HepG2 (cell line): Measurements from ENCODE around the gene SEMA3E. TPM values are rescaled to one million over a fixed set of nuclear protein-coding genes. Genes with fewer than 3 reads are reported as not detected.

ENCODE experiments used
- ATAC-seq: fragments of 200-7000 bp; cut with Tn5 transposase; 3 replicates; pipeline ENCODE4 v1.9.1; 2020; ENCODE audit warnings: mild to moderate bottlenecking, moderate library complexity
- BruUV-seq: library from RNA; stranded (reverse); fragments of 400-500 nt; replicated peaks from 2 replicates; lab custom pipeline; 2021; lab: Mats Ljungman, UMichigan
- CTCF ChIA-PET: fragments of 300-600 bp; formaldehyde crosslinking; extraction: SDS; loops from one replicate; lab custom pipeline; 2021; ENCODE audit warnings: low total read pairs, inconsistent platforms, low intra/inter-chr PET ratio; lab: Yijun Ruan, JAX
- POLR2A ChIA-PET: fragments of 350-600 bp; sonication (Branson Sonifier 250); formaldehyde crosslinking; loops from one replicate; lab custom pipeline; 2020; ENCODE audit warnings: antibody characterized with exemption, inconsistent platforms; lab: Yijun Ruan, JAX
- DNase-seq: peaks from one replicate; pipeline ENCODE4 v3.0.0-alpha.2; 2015; ENCODE audit warnings: low spot score
- FAIRE-seq: peaks from 3 replicates; lab custom pipeline; 2011; peaks lifted over from hg19 to GRCh38; lab: Jason Lieb, UNC
- H2AFZ ChIP-seq: one replicate; pipeline ENCODE4 v1.6.1; 2011; ENCODE audit warnings: low read length, inconsistent platforms
- H3K27ac ChIP-seq: fragments of 300-600 bp; 3 replicates; pipeline ENCODE4 v1.8.0; 2011; ENCODE audit warnings: mixed run types, mild to moderate bottlenecking, mixed read lengths, low read length, inconsistent platforms; ENCODE audit not compliant: insufficient read depth; ENCODE audit errors: extremely low read length
- H3K27me3 ChIP-seq, 2 experiments: fragments of 200-600 bp in 1 of 2; 2 replicates in 1 of 2; 3 replicates in 1 of 2; pipeline versions ENCODE4 v1.6.0 to v1.8.0; 2011; ENCODE audit warnings: low read length in 2 of 2, mild to moderate bottlenecking in 2 of 2, moderate library complexity in 2 of 2, inconsistent platforms in 1 of 2; ENCODE audit not compliant: insufficient read depth in 2 of 2, control insufficient read depth in 1 of 2
- H3K36me3 ChIP-seq, 2 experiments: fragments of 200-600 bp in 1 of 2; replicated peaks in 1 of 2; 2 replicates in 1 of 2; 3 replicates in 1 of 2; pipeline versions ENCODE4 v1.5.1 to v1.8.0; 2011; ENCODE audit warnings: low read length in 2 of 2, inconsistent platforms in 1 of 2; ENCODE audit not compliant: insufficient read depth in 2 of 2, control insufficient read depth in 1 of 2
- H3K4me1 ChIP-seq: 2 replicates; pipeline ENCODE4 v1.5.1; 2012; ENCODE audit warnings: low read length, inconsistent platforms; ENCODE audit not compliant: insufficient read depth
- H3K4me2 ChIP-seq: 2 replicates; pipeline ENCODE4 v1.6.0; 2011; ENCODE audit warnings: low read depth, low read length, inconsistent platforms
- H3K4me3 ChIP-seq, 3 experiments: fragments of 200-600 bp in 1 of 3; sonication (generic), shearing (Covaris generic) in 1 of 3; replicated peaks in 1 of 3; 2 replicates each; pipeline ENCODE4 v1.5.1; 2011 to 2016; ENCODE audit warnings: low read length in 3 of 3, inconsistent platforms in 2 of 3, low read depth in 2 of 3, mild to moderate bottlenecking in 2 of 3, control low read depth in 1 of 3, mixed read lengths in 1 of 3; ENCODE audit not compliant: insufficient read depth in 1 of 3
- H3K79me2 ChIP-seq: one replicate; pipeline ENCODE4 v1.6.1; 2011; ENCODE audit warnings: low read length, inconsistent platforms; ENCODE audit not compliant: insufficient read depth
- H3K9ac ChIP-seq: 2 replicates; pipeline ENCODE4 v1.6.0; 2011; ENCODE audit warnings: mild to moderate bottlenecking, low read depth, low read length, inconsistent platforms; ENCODE audit not compliant: insufficient read depth
- H3K9me3 ChIP-seq: 2 replicates; pipeline ENCODE4 v1.5.1; 2012; ENCODE audit warnings: mild to moderate bottlenecking, low read length
- H4K20me1 ChIP-seq: 2 replicates; pipeline ENCODE4 v1.6.0; 2011; ENCODE audit warnings: inconsistent platforms, mild to moderate bottlenecking, low read length, moderate library complexity; ENCODE audit not compliant: insufficient read depth
- BCL6 ChIP-seq: IDR thresholded peaks from 2 replicates; pipeline ENCODE4 v1.6.1; 2016; ENCODE audit warnings: missing genetic modification reagents, missing compliant biosample characterization
- KDM5B ChIP-seq: sonication (generic); formaldehyde crosslinking; IDR thresholded peaks from 2 replicates; pipeline ENCODE4 v1.4.0; 2020; ENCODE audit warnings: missing genetic modification reagents, mild to moderate bottlenecking, borderline replicate concordance
- NONO ChIP-seq, 2 experiments: fragments of 450-650 bp in 1 of 2; sonication (generic) in 1 of 2; formaldehyde crosslinking in 1 of 2; IDR thresholded peaks in 1 of 2; conservative IDR thresholded peaks in 1 of 2; 2 replicates each; pipeline versions ENCODE4 v1.6.1 to v1.8.0; 2017 to 2022; ENCODE audit warnings: mild to moderate bottlenecking in 1 of 2, missing genetic modification reagents in 1 of 2, moderate library complexity in 1 of 2
- POLR2AphosphoS5 ChIP-seq: IDR thresholded peaks from 2 replicates; pipeline ENCODE4 v1.6.1; 2012; ENCODE audit warnings: low read depth, low read length
- RNF2 ChIP-seq: fragments of 450-650 bp; conservative IDR thresholded peaks from 2 replicates; pipeline ENCODE4 v1.6.1; 2016; ENCODE audit warnings: low read depth
- SP5 ChIP-seq: IDR thresholded peaks from 2 replicates; pipeline ENCODE4 v1.6.1; 2016; ENCODE audit warnings: low read depth, borderline replicate concordance
- TOPORS ChIP-seq: sonication (generic); formaldehyde crosslinking; IDR thresholded peaks from 2 replicates; pipeline ENCODE4 v1.8.0; 2023; ENCODE audit warnings: mild to moderate bottlenecking, missing genetic modification reagents
- ZFP41 ChIP-seq: sonication (generic); formaldehyde crosslinking; IDR thresholded peaks from 2 replicates; pipeline ENCODE4 v1.4.0; 2020; ENCODE audit warnings: mild to moderate bottlenecking, missing genetic modification reagents, borderline replicate concordance
- ZNF331 ChIP-seq: sonication (generic); formaldehyde crosslinking; IDR thresholded peaks from 2 replicates; pipeline ENCODE4 v1.4.0; 2020; ENCODE audit warnings: missing genetic modification reagents
- ZNF703 ChIP-seq: sonication (generic); formaldehyde crosslinking; IDR thresholded peaks from 2 replicates; pipeline ENCODE4 v1.5.1; 2020; ENCODE audit warnings: missing genetic modification reagents, mild to moderate bottlenecking, moderate library complexity, borderline replicate concordance
- WGBS: methylation state at CpG from one replicate; pipeline ENCODE4 v1.1.6; 2017; ENCODE audit warnings: low lambda C conversion rate; 5-methylcytosine and 5-hydroxymethylcytosine counted together
- in situ Hi-C: cut with HindIII; loops from 2 replicates; pipeline ENCODE4 v1.10.0; 2017; ENCODE audit warnings: low pct_unique_long_range_greater_than_20kb; ENCODE audit not compliant: extremely low pct_ligation_motif_present
- intact Hi-C: fragments of 100-400 bp; cut with micrococcal nuclease; formaldehyde crosslinking; loops from one replicate; pipeline ENCODE4 v1.10.0; 2022; ENCODE audit not compliant: unreplicated experiment
- polyA plus RNA-seq, 8 experiments: library from polyadenylated mRNA; depleted of rRNA in 3 of 8; stranded (reverse) in 7 of 8; unstranded in 1 of 8; fragments of >200 nt; fragmentation: Illumina TruSeq in 4 of 8; extraction: Trizol in 4 of 8; gene quantifications; 2 replicates each; pipeline versions ENCODE4 v1.2.1 to v1.2.3, GENCODE V29; 2011 to 2016; ENCODE audit warnings: low read depth in 4 of 8, missing spikeins in 1 of 8, mixed read lengths in 1 of 8; ENCODE audit not compliant: insufficient read depth in 1 of 8
- total RNA-seq, 5 experiments: library from RNA; depleted of rRNA; stranded (reverse); fragments of >200 nt; fragmentation: Illumina TruSeq; extraction: Trizol; gene quantifications; 2 replicates each; pipeline ENCODE4 v1.2.3, GENCODE V29; 2016; ENCODE audit warnings: low read depth in 1 of 5
- TF ChIP-seq, protein P1 (sequence below): sonication (generic); formaldehyde crosslinking; IDR thresholded peaks from 2 replicates; pipeline ENCODE4 v1.8.0; 2022; ENCODE audit warnings: low read depth, missing genetic modification reagents

The SEMA3E gene
- total and polyA plus RNA-seq, 2 of the 13 experiments (the other 11 are each of a cell fraction or from before 2014, with no cell fraction given): not detected

DNA sequence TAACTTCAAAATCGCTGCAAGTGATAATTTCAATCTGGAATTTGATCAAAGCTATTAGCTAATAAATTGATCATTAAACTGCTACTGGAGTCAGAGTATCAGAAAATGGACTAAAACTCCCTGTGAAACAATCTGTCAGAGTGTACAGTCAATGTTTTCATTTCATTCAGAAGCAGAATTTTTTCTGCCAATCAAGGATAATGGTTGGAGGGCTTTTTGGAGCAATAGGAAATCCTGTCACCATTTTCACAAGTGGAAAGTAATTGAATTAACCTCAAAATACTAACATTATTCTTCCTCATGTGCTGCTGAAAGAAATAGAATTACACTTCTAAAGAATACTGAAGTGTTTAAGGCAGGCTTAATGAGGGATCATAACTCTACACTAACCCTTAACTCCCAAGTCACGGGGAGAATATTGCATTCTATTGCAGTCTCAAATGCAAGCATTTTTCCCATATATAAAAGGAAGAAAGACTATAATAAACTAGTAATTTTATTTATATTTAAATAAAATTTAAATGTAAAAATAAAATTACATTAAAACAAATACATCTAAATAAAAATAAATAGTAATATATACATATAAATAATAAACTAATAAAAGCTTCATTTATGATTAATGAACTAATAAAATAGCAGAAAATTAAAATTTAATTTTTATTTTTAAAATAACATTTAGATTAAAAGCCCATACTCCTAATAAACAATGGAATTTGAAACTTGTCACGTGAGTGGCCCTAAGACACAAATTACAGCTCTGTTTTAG, 67.1 kb downstream of the SEMA3E start:
- no TSS peak for BruUV-seq
- no peaks in the 10 kb centered on the region for H3K4me1 ChIP-seq
- WGBS: 1% methylated on average over 3 of the region's 3 CpGs
- H3K4me3 ChIP-seq: no peak overlapping the region
- in situ Hi-C loops: no loop called here
- H3K9ac ChIP-seq: no peak overlapping the region
- CTCF ChIA-PET: no interaction called here
- H3K79me2 ChIP-seq: no peaks in the 10 kb centered on the region
- POLR2A ChIA-PET: no interaction called here
- no peaks in the 10 kb centered on the region for H3K9me3 ChIP-seq
- intact Hi-C loops: no loop called here
- no peak for TF ChIP-seq POLR2AphosphoS5
- no peak for TF ChIP-seq RNF2
- TF ChIP-seq BCL6 (CRISPR knock-in tag): no peak
- no peak for TF ChIP-seq KDM5B
- TF ChIP-seq ZNF703 (CRISPR knock-in tag): no peak
- TF ChIP-seq TOPORS: no peak
- TF ChIP-seq, protein P1, sequence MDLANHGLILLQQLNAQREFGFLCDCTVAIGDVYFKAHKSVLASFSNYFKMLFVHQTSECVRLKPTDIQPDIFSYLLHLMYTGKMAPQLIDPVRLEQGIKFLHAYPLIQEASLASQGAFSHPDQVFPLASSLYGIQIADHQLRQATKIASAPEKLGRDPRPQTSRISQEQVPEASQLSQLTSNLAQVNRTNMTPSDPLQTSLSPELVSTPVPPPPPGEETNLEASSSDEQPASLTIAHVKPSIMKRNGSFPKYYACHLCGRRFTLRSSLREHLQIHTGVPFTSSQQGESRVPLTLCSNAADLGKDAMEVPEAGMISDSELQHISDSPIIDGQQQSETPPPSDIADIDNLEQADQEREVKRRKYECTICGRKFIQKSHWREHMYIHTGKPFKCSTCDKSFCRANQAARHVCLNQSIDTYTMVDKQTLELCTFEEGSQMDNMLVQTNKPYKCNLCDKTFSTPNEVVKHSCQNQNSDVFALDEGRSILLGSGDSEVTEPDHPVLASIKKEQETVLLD (CRISPR knock-in tag): no peak
- no peak for TF ChIP-seq ZFP41 (CRISPR knock-in tag)
- TF ChIP-seq NONO (IDR thresholded peaks at IDR 0.05): no peak
- TF ChIP-seq NONO (CRISPR knock-in tag; conservative IDR thresholded peaks at IDR 0.05): no peak
- no peak for TF ChIP-seq SP5 (CRISPR knock-in tag)
- TF ChIP-seq ZNF331 (CRISPR knock-in tag): no peak
- H3K36me3 ChIP-seq: no peaks in the 10 kb centered on the region
- DNase-seq (no peak), FAIRE-seq (no peak), ATAC-seq (no peak)
- H2AFZ ChIP-seq: no peak overlapping the region
- H3K4me2 ChIP-seq: no peak overlapping the region
- H3K27me3 ChIP-seq: no peaks in the 10 kb centered on the region
- H3K27ac ChIP-seq: no peak overlapping the region
- no peaks in the 10 kb centered on the region for H4K20me1 ChIP-seq
